ENCODE results near the gene LTN1. TPM values are rescaled to one million over a fixed set of nuclear protein-coding genes. Genes with fewer than 3 reads are reported as not detected.
A peak's percentile ranks its signal among the peaks of the same experiment; 100 is the strongest.
"Not testable (repeated sequence)": the region's sequence is repeated elsewhere in the genome, so short reads cannot be mapped to it uniquely, and the experiment has no call there.

LTN1 gene, protein sequence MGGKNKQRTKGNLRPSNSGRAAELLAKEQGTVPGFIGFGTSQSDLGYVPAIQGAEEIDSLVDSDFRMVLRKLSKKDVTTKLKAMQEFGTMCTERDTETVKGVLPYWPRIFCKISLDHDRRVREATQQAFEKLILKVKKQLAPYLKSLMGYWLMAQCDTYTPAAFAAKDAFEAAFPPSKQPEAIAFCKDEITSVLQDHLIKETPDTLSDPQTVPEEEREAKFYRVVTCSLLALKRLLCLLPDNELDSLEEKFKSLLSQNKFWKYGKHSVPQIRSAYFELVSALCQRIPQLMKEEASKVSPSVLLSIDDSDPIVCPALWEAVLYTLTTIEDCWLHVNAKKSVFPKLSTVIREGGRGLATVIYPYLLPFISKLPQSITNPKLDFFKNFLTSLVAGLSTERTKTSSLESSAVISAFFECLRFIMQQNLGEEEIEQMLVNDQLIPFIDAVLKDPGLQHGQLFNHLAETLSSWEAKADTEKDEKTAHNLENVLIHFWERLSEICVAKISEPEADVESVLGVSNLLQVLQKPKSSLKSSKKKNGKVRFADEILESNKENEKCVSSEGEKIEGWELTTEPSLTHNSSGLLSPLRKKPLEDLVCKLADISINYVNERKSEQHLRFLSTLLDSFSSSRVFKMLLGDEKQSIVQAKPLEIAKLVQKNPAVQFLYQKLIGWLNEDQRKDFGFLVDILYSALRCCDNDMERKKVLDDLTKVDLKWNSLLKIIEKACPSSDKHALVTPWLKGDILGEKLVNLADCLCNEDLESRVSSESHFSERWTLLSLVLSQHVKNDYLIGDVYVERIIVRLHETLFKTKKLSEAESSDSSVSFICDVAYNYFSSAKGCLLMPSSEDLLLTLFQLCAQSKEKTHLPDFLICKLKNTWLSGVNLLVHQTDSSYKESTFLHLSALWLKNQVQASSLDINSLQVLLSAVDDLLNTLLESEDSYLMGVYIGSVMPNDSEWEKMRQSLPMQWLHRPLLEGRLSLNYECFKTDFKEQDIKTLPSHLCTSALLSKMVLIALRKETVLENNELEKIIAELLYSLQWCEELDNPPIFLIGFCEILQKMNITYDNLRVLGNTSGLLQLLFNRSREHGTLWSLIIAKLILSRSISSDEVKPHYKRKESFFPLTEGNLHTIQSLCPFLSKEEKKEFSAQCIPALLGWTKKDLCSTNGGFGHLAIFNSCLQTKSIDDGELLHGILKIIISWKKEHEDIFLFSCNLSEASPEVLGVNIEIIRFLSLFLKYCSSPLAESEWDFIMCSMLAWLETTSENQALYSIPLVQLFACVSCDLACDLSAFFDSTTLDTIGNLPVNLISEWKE (N-terminal part only)
- polyA plus RNA-seq (ENCODE audit: insufficient read length in 12 of 12): 10 to 100 TPM in 11 of 12 donors, not detected in 1; 15.6 to 34.5 (median 24.7) TPM
- long read RNA-seq, donor 1: 0 reads
- long read RNA-seq, donor 2: 0 reads
- long read RNA-seq, donor 3: 0 reads
- long read RNA-seq, donor 4: 0 reads
- long read RNA-seq, donor 5: 0 reads
- long read RNA-seq, donor 6, partial matches to known transcripts: 11 of 11 reads
- long read RNA-seq, donor 6, other reads (novel, unspliced or antisense): 0 of 11 reads
- long read RNA-seq, donor 7: 0 reads
- long read RNA-seq, donor 8: 0 reads
- long read RNA-seq, donor 9: 0 reads
- long read RNA-seq, donor 10: 0 reads
- long read RNA-seq, donor 11, full-length matches to known transcripts: 1 of 6 reads
- long read RNA-seq, donor 11, partial matches to known transcripts: 5 of 6 reads
- long read RNA-seq, donor 11, other reads (novel, unspliced or antisense): 0 of 6 reads

DNA sequence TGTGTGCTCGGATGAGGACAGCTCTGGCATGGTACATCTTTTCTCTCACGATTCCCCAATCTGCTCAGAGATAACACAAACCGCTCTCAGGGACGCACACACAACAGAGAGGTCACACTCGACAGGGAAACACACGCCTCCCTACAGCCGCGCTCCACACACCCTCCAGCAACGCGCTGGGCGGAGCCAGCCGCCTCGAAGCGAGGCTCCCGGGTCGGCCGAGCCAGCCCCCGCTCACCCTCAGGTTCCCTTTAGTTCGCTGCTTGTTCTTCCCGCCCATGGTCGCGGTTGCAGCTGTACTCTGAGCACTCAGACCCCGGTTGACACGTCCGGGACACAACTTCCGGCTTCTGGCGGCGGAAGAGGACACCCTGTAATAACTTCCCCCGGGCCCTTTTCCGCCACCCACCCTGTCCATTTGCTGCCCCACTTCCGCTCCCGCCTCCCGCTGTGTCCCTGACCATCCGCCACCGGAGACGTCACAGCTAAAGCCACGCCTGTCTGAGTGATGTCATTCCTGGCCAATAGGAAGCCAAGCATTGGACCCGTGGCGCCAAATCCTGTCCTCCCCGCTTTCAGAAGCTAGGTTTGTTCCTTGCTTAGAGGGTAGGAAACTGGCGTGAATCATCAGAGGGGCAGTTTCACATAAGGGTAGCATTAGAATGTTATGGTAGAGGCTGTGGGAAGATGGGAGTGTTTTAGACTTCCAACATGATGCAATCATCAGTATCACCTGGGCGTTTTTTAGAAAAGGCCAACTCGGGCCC, at the start of gene LTN1:
TSS of gene LTN1 (minus strand) at position 352 of the 767 bp plus-strand sequence. CDS start at position 280, 72 bp downstream.
- DNase-seq: peak; percentile 100

DNA sequence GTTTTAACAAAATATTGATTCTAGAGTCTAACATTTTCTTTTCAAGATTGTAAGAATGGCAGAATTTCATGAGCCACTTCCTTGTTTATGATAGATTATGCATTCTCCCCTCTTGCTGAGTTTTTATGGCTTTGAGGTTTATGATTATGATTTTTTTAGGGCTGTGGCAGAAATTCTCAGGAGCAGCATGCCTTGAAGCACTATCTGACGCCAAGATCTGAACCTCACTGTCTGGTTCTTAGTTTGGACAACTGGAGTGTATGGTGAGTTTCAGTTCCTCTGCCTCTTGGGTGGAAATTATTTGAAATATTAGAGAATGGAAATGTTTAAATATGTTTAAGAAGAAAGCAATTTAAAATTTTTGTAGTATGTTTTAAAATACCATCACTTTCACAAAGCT, 42.0 kb upstream of the LTN1 start:
- DNase-seq: no peak

DNA sequence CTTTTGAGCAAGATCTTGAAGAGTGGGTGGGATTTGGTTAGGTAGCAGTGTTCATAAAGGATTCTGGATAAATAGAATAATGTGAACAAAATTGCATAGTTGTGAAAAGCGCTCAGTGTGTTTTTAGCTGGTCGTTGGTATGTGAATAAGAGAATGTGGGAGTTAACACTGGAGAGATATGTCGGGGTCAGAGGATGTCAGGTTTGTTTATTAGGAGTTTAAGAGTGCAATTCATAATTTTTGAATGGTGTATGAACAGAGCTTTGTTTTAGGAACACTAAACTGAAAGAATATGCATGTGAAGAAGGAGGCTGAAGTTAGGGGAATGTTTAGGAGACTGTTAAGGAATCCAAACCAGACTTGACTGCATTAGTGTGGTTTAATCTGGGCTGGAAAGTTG, 41.2 kb upstream of the LTN1 start:
- DNase-seq: no peak

GRCh38 chr21:29033301-29033700, 40.6 kb upstream of the LTN1 start:
- DNase-seq: no peak

DNA sequence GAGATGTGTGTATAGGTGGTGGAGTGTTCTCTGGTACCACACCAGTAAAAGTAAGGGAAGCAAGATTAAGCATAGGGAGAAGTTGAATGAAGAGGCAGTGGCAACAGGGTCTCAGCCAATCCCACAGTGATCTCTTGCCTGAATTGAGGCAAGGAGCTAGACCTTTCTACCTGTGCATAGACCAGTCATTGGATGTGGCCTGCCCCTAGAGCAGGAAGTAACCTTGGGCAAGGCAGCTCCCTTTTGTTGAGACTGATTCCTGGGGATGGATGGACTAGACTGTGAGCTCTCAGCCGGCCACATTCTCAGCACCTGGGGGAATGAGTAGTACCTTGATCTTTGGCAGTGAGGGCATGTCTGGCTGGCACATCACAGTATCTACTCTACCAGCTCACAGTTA, 38.2 kb upstream of the LTN1 start:
- DNase-seq: no peak

DNA sequence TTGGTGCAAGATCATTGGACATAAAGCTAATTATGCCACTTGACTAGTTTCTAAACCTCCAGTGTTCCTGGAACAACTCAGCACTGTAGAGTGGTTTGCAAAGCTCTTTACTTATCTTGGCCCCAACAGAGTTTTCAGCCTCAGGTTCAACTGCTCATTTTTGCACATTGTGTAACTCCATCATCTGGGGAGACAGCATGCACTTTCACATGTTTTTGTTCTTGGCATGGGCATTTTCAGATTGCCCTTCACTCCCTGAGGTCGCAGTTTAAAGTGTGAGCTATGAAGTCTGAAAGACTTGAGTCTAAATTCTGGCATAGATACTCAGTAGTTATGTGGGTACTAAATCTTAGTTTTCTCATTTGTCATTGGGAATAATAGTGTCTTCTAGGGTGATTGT, 36.8 kb upstream of the LTN1 start:
- no peak for DNase-seq

GRCh38 chr21:29025328-29025713, 32.6 kb upstream of the LTN1 start:
- DNase-seq: no peak

GRCh38 chr21:29024474-29025327, 32.0 kb upstream of the LTN1 start, which contains the start of gene USP16:
USP16 (plus strand) TSS chr21:29024668; CDS start chr21:29027914, 3,246 bp downstream.
- peak; percentile 100 for DNase-seq

GRCh38 chr21:29022166-29022565, 29.5 kb upstream of the LTN1 start:
- DNase-seq: no peak

- DNase-seq: no peak
Measured at GRCh38 chr21:29018540-29018939, 25.9 kb upstream of the LTN1 start.

GRCh38 chr21:29017639-29018237, 25.1 kb upstream of the LTN1 start:
- DNase-seq: no peak

GRCh38 chr21:29011236-29011635, 18.6 kb upstream of the LTN1 start:
- not testable (repeated sequence) for DNase-seq

DNA sequence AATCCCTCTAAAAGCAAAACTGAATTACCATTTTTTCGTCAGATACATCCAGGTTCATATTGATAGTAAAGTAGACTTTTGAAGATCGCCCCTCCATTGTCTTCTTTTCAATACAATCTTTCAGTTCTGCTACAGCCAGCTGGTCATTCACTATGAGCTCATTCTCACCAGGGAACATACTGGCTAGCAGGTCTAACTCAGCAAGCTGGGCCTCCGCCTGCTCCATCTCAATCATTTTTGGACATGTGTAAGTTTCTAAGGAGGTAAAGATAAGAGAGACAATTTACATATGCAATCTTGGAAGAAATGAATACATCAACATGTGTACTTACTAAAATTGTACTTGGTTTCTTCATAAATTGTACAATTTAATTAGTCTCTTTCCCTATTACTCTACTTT, 15.7 kb upstream of the LTN1 start:
- no peak for DNase-seq

DNA sequence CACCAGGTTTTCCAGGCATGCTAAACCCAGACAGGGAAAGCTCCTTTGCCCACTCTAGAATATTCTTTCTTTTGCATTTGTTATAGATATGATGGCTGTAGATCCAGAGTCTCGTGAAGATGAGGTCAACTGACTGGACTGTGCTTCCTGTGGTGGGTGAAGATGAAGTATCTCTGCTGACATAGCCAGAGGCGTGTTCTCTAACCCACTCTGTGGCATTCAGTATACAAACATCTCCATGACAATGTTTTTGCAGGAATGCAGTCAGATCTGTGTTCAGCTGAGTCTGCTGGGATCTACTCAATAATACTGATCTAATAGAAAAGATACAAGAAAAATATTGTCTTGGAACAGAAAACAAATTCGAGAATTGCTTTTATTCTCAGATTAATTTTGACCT, 15.1 kb upstream of the LTN1 start:
- DNase-seq: no peak

GRCh38 chr21:29007135-29007534, 14.5 kb upstream of the LTN1 start:
- DNase-seq: no peak

- no peak for DNase-seq
Measured at GRCh38 chr21:29005696-29006095, 13.0 kb upstream of the LTN1 start.

DNA sequence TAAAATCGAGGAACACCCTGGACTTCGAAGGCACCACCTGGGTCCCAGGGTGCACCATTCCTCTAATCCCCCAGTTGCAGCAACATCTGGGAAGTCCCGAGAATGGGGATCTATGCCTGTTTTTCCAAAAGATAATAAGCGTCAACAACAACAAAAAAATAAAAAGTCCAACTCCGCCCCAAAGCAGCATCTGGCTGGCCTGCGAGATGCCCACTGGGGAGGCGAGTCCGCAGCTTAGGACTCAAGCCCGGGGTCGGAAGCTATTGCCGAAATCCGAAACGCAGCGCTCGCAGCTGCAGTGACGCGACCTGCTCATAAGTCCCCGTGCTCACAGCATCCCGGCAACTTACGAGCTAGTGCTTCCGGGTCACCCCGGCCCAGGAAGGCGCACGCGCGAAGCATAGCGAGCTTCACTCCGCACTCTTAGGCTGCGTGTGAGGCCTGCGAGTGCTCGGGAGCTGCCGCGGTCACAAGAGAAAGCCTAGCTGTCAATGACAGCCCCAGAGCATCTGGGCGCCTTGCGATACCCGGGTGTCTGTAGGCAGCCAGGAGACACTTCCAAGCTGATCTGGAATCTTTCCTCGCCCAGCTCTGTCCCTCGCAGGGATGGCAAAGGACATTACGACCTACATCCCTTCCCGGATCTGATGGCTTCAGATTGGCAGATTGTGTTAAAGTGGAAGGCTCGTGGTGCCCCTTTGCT, 9.9 kb upstream of the LTN1 start:
- peak; percentile 97 for DNase-seq

GRCh38 chr21:28993293-28993629, 584 bp upstream of the LTN1 start:
- DNase-seq: no peak

Data from muscle of arm (tissue), 14 donors.